Cardiac fibroblast (primary cell): ENCODE data around the gene TERT.

Experiments used
- DNase-seq, 2 donors: peaks; one replicate each; pipeline versions ENCODE4 v3.0.0 to v3.0.0-alpha.2; 2010; ENCODE audit warnings: low read depth in 2 of 2
- H3K4me3 ChIP-seq, 2 donors: replicated peaks in 1 of 2; 1 replicate in 1 of 2; 2 replicates in 1 of 2; pipeline ENCODE4 v1.5.1; 2011; ENCODE audit warnings: low read depth in 2 of 2, low read length in 2 of 2, mild to moderate bottlenecking in 2 of 2, moderate library complexity in 1 of 2
- TF ChIP-seq, protein P1 (sequence below): IDR thresholded peaks from one replicate; pipeline ENCODE4 v1.5.1; 2011; ENCODE audit warnings: low read depth, mild to moderate bottlenecking, low read length, inconsistent platforms

The TERT gene

GRCh38 chr5:1310118-1310517 is 15.2 kb upstream of the TERT start:
- no peak overlapping the region for H3K4me3 ChIP-seq
- no peak for DNase-seq
- TF ChIP-seq, protein P1, sequence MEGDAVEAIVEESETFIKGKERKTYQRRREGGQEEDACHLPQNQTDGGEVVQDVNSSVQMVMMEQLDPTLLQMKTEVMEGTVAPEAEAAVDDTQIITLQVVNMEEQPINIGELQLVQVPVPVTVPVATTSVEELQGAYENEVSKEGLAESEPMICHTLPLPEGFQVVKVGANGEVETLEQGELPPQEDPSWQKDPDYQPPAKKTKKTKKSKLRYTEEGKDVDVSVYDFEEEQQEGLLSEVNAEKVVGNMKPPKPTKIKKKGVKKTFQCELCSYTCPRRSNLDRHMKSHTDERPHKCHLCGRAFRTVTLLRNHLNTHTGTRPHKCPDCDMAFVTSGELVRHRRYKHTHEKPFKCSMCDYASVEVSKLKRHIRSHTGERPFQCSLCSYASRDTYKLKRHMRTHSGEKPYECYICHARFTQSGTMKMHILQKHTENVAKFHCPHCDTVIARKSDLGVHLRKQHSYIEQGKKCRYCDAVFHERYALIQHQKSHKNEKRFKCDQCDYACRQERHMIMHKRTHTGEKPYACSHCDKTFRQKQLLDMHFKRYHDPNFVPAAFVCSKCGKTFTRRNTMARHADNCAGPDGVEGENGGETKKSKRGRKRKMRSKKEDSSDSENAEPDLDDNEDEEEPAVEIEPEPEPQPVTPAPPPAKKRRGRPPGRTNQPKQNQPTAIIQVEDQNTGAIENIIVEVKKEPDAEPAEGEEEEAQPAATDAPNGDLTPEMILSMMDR = no peak

DNA sequence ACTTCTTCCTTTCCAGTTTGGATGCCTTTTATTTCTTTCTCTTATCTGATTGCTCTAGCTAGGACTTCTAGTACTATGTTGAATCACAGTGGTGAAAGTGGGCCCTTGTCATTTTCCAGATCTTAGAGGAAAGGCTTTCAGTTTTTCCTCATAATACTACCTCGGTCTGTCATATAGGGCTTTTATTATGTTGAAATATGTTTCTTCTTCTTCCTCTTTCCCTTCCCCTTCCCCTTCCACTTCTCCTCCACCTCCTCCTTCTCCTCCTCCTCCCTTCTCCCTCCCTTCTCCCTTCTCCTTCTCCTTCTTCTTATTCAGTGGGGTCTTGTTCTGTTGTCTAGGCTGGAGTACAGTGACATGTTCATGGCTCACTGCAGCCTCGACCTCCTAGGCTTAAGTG is 9.2 kb upstream of the TERT start:
- DNase-seq = no peak
- H3K4me3 ChIP-seq = no peak overlapping the region
- TF ChIP-seq, protein P1 = no peak

GRCh38 chr5:1302258-1302657 is 7.4 kb upstream of the TERT start:
- TF ChIP-seq, protein P1 = no peak
- no peak overlapping the region for H3K4me3 ChIP-seq
- DNase-seq = no peak

DNA sequence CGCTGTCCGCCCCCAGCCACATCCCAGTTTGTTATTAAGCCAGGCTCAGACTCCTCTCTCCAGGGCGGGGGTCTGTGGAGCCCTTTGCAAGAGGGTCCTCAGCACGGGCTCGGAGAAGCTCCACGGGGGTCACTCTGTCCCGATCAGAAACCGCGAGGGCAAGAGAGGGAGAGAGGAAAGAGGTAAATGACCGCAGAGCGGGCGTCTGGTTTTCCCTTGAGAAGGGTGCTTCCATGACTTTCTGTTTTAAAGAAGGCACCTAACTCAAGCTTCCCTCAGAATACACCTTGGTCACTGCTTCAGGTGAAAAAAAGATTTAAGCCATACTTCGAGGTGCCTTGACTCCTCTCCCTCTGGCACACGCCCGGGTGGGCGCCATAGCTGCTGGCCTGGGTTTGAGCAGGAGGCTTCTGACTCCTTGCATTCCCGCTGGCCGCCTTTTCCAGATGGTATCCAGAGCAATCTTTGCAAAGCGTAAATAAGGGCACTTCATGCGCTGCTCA is 5.8 kb upstream of the TERT start:
- no peak for DNase-seq
- TF ChIP-seq, protein P1 = no peak
- no peak overlapping the region for H3K4me3 ChIP-seq

DNA sequence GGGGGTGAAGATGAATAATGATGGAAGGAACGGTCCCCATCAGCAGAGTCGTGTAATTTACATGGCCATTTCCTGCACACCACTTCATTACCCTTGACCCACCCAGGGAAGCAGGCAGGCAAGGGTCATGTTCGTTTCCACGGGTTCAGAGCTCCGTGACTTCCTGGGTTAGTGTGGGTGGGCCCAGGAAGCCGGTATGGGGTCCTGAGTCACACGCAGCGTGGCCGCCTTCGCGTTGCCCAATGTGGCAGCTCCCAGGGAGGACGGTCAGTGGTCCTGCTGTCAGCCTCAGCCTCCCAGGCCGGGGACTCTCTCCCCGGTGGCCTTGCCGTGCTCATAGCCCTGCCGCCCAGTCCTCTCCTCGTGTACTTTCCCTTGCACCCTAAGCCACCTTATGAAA is 5.1 kb upstream of the TERT start:
- DNase-seq = no peak
- TF ChIP-seq, protein P1 = no peak
- H3K4me3 ChIP-seq = no peak overlapping the region

- no peak for DNase-seq
- H3K4me3 ChIP-seq = no peak overlapping the region
- TF ChIP-seq, protein P1 = no peak
These were observed 4.6 kb upstream of the TERT start for GRCh38 chr5:1299511-1299850.
